Stimulated activated CD8-positive, alpha-beta memory T cell treated with anti-CD3 and anti-CD28 coated beads, Interleukin-12 subunit alpha, Interleukin-12 subunit beta, amount 100 ng/mL, for 24 hours (primary cell): ENCODE data around the gene CCSER2.
"Not testable (repeated sequence)": the region's sequence is repeated elsewhere in the genome, so short reads cannot be mapped to it uniquely, and the experiment has no call there.

ENCODE experiments used
- DNase-seq: peaks from one replicate; pipeline ENCODE4 v3.0.0-alpha.2; 2020; ENCODE audit errors: extremely low read depth

Gene CCSER2

GRCh38 chr10:84314275-84314674 is 14.1 kb upstream of the CCSER2 start:
- DNase-seq: no peak

GRCh38 chr10:84317174-84317573 is 11.2 kb upstream of the CCSER2 start:
- no peak for DNase-seq

GRCh38 chr10:84321902-84322301 is 6.5 kb upstream of the CCSER2 start:
- no peak for DNase-seq

GRCh38 chr10:84323566-84323965 is 4.8 kb upstream of the CCSER2 start:
- not testable (repeated sequence) for DNase-seq

- not testable (repeated sequence) for DNase-seq
These were observed 1.4 kb upstream of the CCSER2 start for GRCh38 chr10:84326995-84327394.

- DNase-seq: peak; percentile 45
These were observed 815 bp downstream of the CCSER2 start for GRCh38 chr10:84329196-84329611.

- DNase-seq: no peak
These were observed 1.7 kb downstream of the CCSER2 start for GRCh38 chr10:84329986-84330651.

GRCh38 chr10:84331091-84331490 is 2.7 kb downstream of the CCSER2 start:
- DNase-seq: no peak

- DNase-seq: peak; percentile 23
These were observed 5.6 kb downstream of the CCSER2 start for GRCh38 chr10:84333864-84334451.

- DNase-seq: no peak
These were observed 6.4 kb downstream of the CCSER2 start for GRCh38 chr10:84334811-84335210.

- DNase-seq: no peak
These were observed 7.1 kb downstream of the CCSER2 start for GRCh38 chr10:84335516-84335915.

- DNase-seq: no peak
These were observed 8.2 kb downstream of the CCSER2 start for GRCh38 chr10:84336406-84337090.

- DNase-seq: no peak
These were observed 8.8 kb downstream of the CCSER2 start for GRCh38 chr10:84337199-84337598.

GRCh38 chr10:84339025-84339424 is 10.6 kb downstream of the CCSER2 start:
- DNase-seq: no peak

- no peak for DNase-seq
These were observed 11.8 kb downstream of the CCSER2 start for GRCh38 chr10:84340187-84340586.

GRCh38 chr10:84340632-84341537 is 12.5 kb downstream of the CCSER2 start:
- no peak for DNase-seq

- no peak for DNase-seq
These were observed 13.1 kb downstream of the CCSER2 start for GRCh38 chr10:84341538-84341856.

GRCh38 chr10:84341983-84342382 is 13.6 kb downstream of the CCSER2 start:
- no peak for DNase-seq

GRCh38 chr10:84342584-84342983 is 14.2 kb downstream of the CCSER2 start:
- DNase-seq: no peak

GRCh38 chr10:84343831-84344230 is 15.4 kb downstream of the CCSER2 start:
- no peak for DNase-seq

GRCh38 chr10:84344526-84344925 is 16.1 kb downstream of the CCSER2 start:
- DNase-seq: no peak

- DNase-seq: not testable (repeated sequence)
These were observed 19.2 kb downstream of the CCSER2 start for GRCh38 chr10:84347575-84348002.
